ENCODE results near the gene RPP38.

RPP38 gene, protein sequence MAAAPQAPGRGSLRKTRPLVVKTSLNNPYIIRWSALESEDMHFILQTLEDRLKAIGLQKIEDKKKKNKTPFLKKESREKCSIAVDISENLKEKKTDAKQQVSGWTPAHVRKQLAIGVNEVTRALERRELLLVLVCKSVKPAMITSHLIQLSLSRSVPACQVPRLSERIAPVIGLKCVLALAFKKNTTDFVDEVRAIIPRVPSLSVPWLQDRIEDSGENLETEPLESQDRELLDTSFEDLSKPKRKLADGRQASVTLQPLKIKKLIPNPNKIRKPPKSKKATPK

DNA sequence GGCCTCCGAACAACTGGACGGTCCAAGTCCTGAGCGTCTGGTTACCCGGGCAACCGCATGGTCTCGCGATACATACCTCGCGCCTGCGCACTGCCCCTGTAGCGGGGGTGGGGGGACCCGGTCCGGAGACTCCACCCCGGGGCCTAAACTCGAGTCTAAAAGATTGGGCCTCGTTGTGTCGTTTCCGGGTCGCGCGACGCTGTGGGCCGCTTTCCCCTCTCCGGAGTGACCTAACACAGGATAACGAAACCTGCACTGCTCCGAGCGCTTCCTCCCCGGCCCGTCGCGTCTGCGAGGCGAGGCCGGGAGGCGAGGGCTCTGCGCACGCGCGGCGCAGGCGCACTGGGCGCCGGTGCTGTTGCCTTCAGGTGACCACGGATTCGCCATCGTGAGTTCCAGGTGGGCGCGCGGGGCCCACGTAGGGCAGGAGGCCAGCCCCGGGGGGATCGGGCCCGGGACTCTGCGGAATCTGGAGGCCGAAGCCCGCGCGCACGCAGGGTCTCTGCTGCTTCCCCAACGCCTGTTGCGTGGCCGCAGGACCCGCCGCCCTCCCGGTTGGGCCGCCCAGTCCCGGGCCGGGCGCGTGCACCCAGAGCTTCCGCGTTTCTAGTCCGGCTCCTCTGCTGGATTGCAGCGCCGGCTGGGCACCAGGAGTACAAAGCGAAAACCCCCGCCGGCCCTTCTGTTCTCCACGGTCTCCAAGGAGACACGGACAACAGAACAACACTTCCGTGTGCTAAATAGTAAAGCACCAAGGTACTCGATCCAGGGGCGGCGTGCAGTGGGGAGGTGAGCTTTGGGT lies at the start of gene RPP38:
Gene RPP38 (plus strand): TSS at position 345 of the 802 bp plus-strand sequence. CDS start 5,960 bp downstream, outside the sequence.
- peak; percentile 99 for DNase-seq

DNA sequence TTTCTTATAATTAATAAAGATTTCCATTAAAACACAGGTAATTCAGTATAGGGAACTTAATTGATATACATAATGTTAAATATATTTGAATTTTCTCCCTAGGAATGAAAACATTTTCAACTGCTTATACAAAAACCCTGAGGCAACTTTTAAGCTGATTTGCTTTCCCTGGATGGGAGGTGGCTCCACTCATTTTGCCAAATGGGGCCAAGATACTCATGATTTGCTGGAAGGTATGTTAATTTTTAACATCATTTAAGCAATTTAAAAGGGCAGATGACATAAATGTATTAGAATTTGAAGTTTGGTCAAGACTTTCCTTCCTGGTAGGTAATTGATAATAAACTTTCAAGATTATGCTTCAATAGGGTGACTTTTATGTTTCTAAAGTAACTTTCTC lies 47.6 kb upstream of the RPP38 start:
- DNase-seq = no peak

DNA sequence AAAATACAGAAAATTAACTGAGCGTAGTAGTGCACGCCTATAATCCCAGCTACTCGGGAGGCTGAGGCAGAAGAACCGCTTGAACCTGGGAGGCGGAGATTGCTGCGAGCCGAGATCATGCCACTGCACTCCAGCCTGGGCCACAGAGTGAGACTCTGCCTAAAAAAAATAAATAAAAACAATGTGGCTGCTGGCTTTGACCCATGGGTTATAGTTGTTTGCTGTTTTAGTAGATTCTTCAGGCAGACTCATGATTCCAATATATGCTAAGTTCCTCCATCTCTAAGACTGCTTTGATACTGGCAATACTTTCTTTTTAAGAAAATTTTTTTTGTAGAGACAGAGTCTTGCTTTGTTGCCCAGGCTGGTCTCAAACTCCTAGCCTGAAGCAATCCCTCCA lies 45.0 kb upstream of the RPP38 start:
- no peak for DNase-seq

DNA sequence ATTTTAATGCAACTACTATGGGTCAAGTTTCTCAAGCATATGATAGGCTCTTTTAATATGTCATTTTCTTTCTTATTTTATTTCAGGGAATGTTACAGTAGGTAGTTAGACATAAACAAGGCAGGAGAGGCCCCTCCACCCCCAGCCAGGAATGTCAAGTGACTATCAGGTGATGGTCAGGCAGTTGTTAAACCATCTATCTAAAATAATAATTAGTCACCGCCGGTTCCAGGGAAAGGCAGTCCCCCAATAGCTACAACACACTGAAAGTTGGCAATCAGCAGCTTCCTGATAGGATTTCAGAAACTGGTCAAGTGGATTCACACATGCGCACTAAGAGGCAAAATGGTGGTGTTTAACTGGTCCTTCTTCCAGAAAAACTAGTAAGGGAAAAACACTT lies 44.1 kb upstream of the RPP38 start:
- DNase-seq = peak; percentile 12

DNA sequence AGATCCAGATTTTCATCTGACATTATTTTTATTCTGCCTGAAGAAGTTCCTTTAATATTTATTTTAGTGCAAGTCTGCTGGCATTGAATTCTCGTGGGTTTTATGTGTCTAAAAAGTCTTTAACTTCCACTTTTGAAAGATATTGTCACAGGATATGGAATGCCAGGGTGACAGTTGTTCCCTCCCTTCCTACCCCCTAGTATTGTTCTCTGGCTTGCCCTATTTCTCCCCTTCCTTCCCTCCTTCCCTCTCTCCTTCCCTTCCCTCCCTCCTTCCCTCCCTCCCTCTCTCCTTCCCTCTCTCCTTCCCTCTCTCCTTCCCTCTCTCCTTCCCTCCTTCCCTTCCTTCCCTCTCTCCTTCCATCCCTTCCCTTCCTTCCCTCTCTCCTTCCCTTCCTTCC lies 38.5 kb upstream of the RPP38 start:
- no peak for DNase-seq

DNA sequence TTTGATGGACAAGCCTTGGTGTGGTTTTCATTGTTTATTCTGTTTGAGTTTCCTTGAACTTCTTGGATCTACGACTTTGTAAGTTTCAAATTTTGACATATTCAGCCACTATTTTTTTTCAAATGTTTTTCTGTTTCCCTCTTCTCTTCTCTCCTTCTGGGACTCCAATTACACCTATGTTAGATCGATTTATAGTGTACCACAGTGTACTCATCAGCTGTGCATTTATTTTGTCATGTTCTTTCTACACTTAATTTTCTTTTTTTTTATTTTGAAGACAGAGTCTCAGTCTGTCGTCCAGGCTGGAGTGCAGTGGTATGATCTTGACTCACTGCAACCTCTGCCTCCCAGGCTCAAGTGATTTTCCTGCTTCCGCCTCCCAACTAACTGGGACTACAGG lies 37.2 kb upstream of the RPP38 start:
- no peak for DNase-seq

DNA sequence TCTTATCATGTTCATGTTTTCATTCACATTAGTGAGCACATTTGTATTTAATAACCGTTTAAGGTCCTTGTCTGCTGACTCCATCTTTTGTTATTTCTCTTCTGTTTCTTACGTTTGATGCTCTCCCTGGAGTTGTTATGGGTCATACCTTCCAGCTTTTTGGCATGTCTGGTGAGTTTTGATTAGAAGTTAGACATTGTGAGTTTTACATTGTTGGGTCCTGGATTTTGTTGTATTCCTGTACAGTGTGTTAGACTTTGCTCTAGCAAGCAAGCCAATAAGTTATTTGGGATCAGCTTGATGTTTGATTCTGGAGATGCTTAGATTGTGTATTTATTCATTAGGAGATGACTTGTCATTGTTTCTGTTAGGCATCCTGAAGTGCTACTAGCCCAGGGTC lies 36.5 kb upstream of the RPP38 start:
- DNase-seq = no peak

DNA sequence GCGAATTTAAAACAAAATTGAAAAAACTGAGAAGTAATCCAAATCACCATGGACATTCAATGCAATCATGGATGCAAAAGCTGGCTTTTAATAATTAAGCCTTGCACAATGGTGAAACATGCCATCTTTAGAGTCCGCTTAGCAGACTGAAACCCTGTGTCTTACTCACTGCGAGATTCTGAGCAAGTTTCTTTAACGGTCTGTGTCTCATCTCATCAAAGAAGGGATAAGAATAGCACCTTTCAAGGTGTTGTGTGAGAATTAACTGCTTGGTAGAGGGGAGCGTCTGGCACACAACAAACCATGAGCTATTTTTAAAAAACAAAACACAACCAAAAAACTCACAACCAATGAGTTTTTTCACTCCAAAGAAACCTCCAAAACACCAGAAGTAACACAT lies 30.0 kb upstream of the RPP38 start:
- no peak for DNase-seq

DNA sequence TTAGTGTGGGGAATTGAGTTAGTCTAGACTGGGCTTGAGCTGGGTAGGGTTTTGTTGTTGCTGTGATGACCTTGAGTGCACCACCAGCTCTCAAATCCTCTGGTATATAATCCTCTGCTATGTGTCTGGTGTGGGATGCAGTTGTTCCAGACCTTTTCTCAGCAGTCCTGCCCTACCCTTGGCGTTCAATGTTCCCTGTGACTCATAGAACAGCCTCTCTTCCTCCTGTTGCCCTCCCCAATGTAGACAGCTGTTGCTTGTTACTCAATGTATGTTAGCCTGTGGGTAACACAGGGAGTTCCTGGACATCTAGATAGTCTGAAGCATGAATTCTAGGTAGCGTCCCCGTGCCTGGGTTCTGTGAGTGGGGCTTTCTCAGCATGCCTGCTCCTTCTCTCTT lies 28.4 kb upstream of the RPP38 start:
- no peak for DNase-seq

DNA sequence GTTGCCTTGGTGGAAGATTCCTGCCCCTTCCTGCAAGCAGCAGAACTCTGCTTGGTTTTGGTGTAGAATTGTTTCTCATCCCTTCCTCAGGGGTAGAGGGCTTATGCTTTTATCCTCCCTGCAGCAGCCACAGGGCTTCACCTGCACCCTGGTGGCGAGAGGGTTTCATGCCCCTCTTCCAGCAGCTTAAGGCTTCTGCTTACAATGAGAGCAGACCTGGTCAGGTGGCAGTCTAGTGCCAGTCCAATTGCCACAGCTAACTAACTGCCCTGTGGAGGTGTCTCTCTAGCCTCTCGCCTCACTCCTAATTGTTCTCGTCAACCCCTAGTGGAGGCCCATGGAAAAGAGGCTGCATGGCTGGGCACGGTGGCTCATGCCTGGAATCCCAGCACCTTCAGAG lies 27.9 kb upstream of the RPP38 start:
- no peak for DNase-seq

DNA sequence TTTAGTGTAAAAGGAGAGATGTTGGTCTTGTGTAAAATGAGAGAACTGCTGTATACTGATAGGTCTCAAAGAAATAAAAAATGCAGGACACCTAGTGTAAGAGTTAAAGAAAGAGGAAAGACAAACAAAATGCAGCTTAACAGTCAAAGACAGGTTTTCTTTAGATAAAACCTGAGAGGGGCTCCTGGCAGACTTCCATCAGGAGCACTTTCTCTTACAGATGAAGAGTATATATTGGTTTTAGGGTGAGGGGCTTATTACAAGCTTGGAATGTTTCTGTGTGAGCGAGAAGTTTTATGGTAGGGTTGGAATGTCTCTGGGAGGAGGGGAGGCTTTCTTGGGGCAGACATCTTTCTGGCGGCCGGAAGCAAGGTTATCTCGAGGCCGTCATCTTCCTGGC lies 24.8 kb upstream of the RPP38 start:
- DNase-seq = peak; percentile 53

DNA sequence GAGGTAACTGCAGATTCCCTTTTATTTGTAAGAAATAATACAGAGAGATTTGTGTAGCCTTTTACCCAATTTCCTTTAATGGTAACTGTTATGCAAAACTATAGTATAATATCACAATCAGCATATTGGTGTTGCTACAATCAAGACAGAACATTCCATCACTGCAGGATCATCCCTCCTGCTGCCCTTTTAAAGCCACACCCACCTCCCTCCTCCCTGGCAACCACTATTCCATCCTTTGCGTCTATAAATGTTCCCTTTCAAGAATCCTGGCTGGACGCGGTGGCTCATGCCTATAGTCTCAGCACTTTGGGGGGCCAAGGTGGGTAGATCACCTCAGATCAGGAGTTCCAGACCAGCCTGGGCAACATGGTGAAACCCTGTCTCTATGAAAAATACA lies 21.7 kb upstream of the RPP38 start:
- DNase-seq = no peak

DNA sequence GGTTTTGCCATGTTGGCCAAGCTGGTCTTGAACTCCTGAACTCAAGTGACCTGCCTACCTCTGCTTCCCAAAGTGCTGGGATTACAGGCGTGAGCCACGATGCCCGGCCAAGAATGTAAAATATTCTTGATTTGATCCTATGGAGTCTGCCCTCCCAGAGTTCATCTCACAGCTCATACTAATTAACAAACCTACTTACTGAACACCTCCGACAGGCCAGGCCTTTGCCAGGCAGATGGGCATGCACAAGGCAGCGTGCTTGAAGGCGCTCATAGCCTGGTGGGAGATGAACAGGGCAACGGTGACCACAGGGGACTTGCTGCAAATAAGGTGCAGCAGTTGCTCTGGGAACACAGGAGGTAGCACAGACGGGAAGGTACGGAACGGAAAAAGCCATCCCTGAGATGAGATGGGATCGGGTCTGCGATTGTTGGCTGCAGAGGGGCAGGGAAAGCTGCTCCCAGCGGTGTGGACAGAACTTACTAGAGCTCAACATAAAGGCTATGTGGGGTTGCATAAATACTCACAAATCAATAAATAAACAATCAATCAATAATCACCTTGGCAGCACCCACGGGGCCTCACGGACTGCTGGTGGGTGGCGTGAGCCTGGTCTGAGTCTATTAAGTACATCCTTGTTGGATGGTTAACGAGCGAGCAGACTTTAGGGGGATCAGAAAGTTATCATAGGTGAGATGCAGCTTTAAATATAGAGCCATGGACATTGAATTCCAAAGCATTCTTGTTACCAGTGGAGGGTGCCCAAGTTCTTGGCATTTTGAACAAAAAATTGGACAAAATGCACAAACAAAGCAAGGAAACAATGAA lies 13.3 kb upstream of the RPP38 start:
- DNase-seq = no peak

DNA sequence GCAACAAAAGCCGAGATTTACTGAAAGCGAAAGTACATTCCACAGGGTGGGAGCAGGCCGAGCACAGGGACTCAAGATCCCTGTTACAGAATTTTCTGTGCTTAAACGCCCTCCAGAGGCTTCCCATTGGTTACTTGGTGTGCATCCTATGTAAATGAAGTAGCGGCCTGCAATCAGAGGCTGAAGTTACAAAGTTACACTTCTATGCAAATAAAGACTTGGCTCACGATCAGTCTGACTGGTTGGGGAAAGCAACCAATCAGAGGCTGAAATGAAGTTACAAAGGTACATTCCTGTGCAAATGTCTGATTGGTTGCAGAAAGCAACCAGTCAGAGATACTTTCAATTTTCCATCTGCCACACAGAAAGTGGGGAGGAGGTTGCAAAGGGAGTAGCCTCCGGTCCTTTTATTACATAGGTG lies 12.6 kb upstream of the RPP38 start:
- peak; percentile 30 for DNase-seq

DNA sequence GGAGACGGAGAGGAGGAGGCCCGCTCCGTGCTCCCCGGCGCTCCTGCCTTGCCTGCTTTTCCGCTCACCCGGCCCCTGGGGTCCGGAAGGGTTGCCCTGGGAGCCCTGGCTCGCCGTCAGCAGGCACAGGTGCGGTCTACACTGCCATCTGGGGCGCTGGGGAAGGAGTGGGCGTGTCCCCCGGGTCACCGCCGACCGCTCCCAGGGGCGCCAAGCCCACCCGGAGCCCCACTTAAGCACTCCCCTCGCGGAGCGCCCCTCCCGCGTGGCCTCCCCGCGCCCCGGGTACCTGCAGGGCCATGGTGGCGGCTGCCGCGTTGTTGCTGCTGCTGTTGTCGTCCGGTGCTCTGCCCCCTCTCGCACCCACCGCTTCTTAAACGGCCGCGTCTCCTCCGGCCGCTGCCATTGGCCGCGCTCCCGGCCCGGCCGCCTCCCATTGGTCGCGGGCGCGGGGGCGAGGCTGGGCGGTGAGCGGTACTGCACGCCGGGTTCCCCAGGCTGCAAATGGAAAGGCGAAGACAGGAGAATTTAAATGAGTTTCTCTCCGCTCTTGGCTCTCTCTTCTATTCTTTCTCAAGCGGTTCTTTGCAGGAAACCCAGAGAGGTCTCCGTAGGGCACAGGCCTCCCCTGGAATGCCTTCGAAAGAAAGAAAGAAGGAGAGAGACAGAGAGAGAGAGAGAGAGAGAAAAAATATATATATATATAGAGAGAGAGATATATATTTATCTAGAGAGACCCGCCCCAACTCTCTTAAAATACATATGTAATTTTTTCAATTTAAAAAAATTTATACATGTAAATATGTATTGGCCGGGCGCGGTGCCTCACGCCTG lies 8.5 kb upstream of the RPP38 start, which contains the start of gene ACBD7:
Gene ACBD7 (minus strand): TSS at position 349 of the 834 bp plus-strand sequence. CDS start 48 bp downstream, at position 301.
- DNase-seq = peak; percentile 98

DNA sequence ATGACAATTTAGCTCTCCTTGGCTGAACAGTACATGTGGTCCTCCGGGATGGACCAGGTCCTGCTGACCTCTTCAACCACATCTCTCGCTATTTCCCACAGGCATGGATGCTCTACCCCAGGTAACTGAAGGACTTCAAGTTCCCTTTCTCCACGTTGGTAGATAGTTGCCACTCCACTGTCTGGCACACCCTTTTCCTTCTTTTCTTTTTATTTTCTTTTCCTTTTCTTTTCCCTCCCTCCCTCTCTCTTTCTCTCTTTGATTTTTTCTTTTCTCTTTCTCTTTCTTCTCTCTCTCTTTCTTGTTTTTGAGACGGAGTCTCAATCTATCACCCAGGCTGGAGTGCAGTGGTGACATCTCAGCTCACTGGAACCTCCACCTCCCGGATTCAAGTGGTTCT lies 5.7 kb upstream of the RPP38 start:
- DNase-seq = no peak

DNA sequence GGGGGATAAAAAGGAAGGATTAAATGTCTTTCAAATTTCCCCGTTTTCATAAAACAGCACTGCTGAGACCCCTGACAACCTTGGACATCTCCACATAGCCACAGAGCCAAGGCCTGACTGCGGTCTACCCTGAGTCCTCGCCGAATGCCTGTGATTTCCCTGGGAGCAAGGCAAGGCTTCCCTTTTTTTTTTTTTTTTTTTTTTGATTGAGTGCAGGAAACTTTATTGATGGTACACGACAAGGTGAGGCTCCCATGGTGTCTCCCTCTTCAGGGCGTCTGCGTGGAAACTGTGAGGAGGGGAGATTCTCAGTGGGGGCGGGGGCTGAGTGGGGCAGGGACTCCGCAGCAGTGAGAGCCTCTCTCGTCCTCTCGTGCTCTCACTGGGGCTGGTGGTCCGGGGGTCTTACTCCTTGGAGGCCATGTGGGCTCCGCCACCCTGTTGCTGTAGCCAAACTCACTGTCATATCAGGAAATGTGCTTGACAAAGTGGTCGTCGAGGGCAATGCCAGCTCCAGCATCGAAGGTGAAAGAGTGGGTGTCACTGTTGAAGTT lies 4.2 kb upstream of the RPP38 start:
- no peak for DNase-seq

DNA sequence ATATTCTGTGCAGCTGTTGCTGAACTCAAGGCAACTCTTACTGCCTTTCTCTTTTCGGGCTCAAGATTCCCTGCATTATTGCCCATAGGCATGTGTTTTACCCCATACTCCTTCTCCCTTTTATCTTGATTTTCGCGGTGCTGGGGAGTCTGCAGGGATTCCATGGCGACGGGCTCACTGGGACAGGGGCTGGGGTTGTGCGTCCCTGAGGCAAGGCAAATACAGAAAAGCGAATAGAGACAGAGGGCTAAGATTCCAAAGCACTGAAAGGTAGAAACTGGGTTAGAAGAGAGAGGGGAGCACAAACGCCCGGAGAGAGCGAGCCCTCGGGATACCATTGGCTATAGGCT lies 519 bp upstream of the RPP38 start:
- DNase-seq = peak; percentile 67

DNA sequence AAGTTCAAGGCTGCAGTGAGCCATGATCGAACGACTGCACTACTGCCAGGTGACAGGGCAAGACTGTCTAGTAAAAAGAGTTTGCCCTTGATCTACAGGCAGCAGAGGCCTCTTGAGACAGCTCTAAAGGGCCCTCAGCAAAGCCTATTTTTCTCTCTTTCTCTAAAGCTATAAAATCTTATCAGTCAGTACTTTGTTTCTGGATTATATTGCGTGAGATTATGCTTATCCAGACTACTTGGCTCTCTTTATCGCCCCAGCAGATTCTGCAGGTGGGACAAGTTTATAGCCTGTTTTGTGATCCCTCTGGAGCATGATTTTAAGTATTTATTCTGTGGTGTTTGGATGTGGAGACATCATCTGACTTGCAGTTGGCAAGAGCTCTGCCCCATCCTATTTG lies 2.7 kb downstream of the RPP38 start:
- DNase-seq = no peak

DNA sequence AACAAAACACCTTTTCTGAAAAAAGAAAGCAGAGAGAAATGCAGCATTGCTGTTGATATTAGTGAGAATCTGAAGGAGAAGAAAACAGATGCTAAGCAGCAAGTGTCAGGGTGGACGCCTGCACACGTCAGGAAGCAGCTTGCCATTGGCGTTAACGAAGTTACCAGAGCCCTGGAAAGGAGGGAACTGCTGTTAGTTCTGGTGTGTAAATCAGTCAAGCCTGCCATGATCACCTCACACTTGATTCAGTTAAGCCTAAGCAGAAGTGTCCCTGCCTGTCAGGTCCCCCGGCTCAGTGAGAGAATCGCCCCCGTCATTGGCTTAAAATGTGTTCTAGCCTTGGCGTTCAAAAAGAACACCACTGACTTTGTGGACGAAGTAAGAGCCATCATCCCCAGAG lies 6.4 kb downstream of the RPP38 start:
- no peak for DNase-seq

DNA sequence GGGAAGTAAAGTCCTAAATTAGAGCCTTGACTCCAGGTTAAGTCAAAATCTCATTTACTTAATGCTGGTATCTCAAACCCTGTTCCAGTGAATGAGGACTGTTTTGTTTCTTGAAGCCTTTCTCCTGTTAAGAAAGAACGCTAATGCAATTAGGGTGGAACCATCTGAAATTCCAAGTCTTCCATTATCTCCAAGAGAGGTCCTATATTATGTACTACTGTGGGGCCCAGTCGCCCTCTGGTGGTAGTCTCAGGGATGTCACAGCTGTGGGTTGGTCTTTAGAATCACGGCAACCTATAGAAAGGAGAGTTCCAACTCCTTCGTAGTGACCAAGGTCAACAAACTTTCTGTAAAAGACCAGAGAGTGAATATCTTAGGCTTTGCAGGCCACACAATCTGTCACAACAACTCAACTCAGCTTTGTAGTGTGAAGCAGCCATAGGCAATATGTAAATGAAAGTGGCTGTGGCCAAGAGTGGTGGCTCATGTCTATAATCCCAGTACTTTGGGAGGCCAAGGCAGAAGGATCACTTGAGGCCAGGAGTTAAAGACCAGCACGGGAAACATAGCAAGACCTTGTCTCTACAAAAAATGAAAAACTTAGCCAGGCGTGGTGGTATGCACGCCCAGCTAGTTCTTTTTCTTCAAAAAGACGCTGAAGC lies 9.3 kb downstream of the RPP38 start:
- DNase-seq = peak; percentile 84

DNA sequence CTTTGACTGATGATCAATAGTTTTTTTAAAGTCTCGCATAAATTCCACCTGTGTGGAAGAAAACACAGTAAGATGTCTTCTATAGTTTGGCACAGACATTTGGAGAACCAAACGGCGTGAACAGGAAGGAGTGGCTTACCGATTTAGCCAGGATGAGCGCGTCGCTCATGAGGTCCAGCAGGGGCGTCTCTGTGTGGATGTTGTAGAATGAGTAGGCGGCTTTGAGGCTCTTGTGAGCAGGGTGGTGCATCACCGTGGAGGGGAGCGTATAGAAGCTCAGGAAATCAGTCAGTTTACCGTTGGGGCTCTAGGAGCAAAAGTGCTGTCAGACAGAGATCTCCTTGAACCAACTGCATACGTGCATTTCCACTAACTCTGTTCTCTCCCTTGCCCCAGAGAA lies 15.5 kb downstream of the RPP38 start:
- peak; percentile 16 for DNase-seq

Measured in DMS53 (cell line).